ENCODE results near the gene PTX4.

The PTX4 gene

GRCh38 chr16:1523581-1524245 lies 35.0 kb upstream of the PTX4 start:
- DNase-seq = no peak

DNA sequence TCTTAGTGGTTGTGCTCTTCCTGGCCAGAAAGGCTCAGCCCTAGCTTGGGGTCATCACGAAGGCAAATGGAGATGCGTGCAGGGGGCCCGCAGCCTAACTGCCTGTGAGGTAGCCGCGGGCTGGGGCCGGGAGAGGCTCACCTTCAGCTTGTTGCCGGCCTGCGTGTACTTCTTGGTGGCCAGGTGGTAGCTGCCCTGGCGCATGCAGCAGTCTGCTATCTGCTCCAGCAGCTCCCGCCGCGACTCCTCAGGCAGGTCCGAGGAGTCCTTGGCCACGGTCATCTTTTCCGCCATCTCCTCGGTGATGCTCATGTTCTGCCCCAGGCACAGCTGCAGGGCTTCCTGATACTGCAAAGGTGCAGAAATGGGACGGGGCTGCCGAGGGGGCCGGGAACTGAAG lies 31.7 kb upstream of the PTX4 start:
- DNase-seq = no peak

GRCh38 chr16:1519831-1520230 lies 31.1 kb upstream of the PTX4 start:
- no peak for DNase-seq

GRCh38 chr16:1518626-1519135 lies 29.9 kb upstream of the PTX4 start:
- no peak for DNase-seq

DNA sequence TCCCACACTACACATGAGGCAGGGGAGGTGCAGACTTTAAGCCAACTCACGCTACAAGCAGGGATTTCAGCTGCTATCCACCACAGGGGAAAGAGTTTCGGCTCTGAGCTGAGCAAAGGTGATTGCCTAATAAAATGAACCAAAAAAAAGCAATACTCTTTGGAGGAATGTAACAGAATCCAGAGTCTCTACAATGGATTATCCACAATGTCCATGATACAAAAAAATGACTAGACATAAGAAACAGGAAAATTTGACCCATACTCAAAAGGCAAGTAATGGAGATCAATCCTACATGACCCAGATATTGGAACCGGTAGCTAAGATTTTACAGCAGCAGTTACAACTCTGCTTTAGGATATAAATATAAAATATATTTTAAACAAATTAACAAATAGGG lies 25.8 kb upstream of the PTX4 start:
- DNase-seq = no peak

GRCh38 chr16:1512774-1513173 lies 24.0 kb upstream of the PTX4 start:
- no peak for DNase-seq

GRCh38 chr16:1511662-1512569 lies 23.2 kb upstream of the PTX4 start:
- no peak for DNase-seq

DNA sequence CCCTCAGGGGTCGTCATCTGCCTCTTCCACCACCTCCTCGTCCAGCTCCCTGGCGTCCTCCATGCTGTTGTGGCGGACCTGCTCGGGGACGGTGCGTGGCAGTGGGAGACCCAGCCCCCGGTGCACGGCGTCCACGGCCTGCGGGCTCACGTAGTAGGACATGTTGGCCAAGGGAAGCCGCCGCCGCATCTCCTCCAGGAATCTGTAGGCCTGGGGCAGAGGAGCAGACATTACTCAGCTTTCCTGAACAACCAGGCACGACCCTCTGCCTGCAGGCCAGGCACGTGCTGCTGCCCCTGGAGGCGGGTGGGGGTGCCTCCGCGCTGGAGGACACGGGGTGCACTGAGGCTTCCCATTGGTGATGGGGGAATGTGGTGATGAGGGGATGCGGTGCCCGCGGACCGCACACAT lies 22.2 kb upstream of the PTX4 start:
- DNase-seq = no peak

DNA sequence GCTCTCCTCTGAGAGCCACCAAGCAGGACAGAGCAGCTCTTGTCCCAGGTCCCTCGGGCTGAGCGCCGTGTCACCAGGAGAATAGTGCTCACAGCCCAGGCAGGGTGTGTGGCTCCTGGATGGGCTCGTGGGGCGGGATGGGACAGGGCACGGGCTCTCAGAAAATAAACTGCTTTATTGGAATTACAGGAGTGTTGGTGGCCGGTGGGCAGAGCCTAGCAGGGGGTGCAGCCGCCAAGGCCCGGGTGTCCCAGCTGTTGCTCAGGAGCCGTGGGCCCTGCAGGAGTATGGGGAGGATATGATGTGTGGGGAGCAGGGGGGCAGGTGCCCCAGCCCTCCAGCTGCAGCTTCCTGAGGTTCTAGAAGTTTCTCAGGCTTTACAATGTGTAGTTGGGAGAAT lies 21.5 kb upstream of the PTX4 start:
- DNase-seq = no peak

- no peak for DNase-seq
Observed at GRCh38 chr16:1509307-1510221, 20.8 kb upstream of the PTX4 start.

DNA sequence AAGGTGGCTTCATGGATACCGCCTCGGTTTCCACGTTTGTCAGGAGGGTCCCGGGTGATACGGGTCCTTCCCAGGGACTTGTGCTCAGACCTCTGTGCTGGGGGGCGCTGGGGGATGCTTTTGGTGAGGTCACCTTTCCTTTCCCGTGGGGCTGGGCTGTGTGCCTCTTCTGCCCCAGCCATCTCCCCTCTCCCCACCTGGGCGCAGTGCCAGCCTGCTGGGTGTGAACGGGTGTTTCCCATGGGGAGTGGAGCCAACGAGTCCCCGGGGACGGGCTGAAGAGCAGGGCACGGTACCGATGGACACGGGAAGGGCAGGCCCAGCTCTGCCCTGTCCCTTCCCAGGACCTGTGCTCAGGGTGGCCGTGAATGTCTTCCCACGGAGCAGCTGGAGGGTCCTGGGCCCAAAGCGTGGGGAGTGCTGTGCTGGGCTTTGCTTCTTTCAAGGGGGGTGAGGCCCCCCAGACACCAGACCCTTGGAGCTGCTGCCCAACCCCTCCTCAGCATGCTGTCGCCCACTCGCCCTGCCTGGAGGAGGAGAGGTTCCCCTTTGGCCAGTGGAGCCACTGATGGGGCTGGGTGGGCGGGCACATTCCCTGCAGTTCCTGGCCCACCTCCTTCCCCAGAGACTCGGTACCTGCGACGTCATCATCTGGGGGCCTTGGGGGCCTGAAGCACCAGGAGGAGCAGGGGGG lies 19.9 kb upstream of the PTX4 start:
- no peak for DNase-seq

- no peak for DNase-seq
Observed at GRCh38 chr16:1506494-1507213, 17.9 kb upstream of the PTX4 start.

- DNase-seq = no peak
Observed at GRCh38 chr16:1505912-1506311, 17.2 kb upstream of the PTX4 start.

GRCh38 chr16:1505073-1505844 lies 16.5 kb upstream of the PTX4 start:
- no peak for DNase-seq

DNA sequence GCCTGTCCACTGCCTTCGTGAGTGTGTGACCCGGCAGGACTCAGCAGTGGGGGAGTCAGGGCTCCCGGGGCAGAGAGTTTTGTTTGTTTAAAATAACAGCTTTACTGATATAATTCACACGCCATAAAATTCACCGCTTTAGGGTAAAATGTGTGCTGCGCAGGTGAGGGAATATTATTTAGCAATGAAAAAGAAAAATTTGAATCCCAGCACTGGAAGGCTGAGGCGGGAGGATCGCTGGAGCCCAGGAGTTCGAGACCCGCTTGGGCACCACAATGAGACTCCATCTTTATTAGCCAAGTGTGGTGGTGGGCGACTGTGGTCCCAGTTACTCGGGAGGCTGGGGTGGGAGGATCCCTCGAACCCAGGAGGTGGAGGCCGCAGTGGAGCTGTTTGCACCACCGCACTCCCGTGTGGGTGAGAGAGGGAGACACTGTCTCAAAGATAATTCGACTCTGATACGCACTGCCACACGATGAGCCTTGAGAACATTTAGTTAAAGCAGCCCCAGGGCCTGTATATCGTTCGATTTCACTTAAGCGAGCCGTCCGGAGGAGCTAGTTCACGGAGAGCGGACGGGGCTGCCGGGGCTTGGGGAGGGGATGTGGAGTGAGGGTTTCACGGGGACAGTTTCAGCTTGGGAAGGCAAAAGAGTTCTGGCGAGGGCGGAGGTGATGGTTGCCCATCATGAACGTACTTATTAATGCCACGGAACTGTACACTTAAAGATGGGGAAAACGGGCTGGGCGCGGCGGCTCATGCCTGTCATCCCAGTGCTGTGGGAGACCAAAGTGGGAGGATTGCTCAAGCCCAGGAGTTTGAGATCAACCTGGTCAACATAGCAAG lies 14.6 kb upstream of the PTX4 start:
- no peak for DNase-seq

DNA sequence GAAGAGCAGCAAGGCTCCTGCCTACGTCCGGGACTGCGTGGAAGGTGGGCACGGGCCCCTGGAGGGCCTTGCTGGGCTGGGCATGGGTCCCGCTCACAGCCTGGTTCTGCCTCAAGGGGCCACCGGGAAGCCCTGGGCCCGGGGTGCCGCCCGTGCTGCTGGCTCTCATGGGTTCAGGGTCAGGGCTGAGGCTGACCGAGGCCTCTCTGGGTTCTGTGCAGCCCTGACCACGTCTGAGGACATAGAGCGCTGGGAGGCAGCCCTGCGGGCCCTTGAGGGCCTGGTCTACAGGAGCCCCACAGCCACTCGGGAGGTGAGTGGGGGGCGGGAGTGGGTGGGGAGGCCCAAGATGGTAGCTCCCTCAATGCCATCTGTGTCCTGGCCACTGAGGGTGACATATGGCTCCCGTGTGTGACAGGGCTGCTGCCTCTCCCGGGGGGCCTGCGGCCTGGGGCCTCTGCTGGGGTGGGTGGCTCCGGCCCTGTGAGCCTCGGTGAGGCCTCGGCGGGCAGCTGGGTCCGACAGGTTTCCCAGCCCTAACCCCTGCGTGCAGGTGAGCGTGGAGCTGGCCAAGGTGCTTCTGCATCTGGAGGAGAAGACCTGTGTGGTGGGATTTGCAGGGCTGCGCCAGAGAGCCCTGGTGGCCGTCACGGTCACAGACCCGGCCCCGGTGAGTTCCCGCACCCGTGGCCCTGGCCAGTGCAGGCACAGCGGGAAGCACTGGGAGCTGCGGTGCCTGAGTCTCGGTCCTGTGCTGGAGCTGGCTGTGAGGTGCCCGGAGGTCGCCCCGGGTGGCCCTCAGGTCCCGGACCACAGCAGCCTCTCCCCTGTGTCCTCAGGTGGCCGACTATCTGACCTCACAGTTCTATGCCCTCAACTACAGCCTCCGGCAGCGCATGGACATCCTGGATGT lies 13.6 kb upstream of the PTX4 start:
- no peak for DNase-seq

DNA sequence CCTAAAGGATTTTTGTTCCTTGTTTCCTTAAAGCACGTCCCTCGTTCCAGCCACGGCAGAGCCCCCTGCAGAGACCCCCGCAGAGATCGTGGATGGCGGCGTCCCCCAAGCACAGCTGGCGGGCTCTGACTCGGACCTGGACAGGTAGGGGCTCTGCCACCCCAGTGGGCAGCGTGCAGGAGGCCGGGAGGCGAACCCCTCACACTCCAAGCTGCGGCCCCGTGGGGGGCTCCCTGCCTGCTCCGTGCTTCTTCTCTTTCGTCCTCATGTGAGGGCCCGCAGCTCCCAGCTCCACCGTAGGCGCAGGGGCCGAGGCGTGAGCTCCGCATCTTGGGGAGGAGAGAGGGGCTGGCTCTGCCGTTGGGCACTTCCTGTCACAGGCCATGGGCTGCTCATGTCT lies 12.9 kb upstream of the PTX4 start:
- DNase-seq = no peak

DNA sequence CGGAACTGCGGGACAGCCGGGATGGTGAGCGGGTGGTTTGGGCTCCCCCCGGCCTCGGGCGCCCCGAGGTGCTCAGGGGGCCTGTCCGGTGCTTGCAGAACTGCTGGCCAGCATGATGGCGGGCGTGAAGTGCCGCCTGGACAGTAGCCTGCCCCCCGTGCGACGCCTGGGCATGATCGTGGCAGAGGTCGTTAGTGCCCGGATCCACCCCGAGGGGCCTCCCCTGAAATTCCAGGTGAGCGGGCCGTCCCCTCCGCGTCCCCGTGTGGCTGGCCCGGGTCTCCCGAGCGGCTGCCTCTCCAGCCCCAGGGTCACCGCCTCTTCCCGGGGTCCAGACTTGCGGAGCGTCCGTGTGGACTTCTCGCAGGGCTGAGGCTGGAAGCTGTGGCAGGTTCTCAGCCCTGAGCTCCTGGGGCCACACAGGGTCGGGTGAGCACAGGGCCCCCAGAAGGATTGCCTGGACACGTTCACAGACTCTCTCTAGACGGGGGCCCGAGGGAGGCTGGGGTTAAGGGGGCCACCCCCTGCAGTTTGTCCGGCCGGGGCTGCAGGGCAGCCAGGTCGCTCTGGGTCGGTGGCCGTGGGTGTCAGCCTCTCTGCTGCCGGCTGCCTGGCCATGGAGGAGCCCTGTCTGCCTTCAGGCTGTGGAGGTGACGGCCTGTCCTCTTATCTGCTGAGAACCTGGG lies 11.9 kb upstream of the PTX4 start:
- no peak for DNase-seq
